Large intestine (tissue), 3 donors: ENCODE data around the gene IL2RA. TPM values are rescaled to one million over a fixed set of nuclear protein-coding genes. Genes with fewer than 3 reads are reported as not detected.

Experiments used
- DNase-seq, 2 donors: peaks; one replicate each; pipeline versions ENCODE4 v3.0.0 to v3.0.0-alpha.2; 2013
- H3K27ac ChIP-seq: one replicate; pipeline ENCODE4 v1.5.1; 2013; ENCODE audit warnings: low read length
- H3K27me3 ChIP-seq: 2 replicates; pipeline ENCODE4 v1.6.1; 2013; ENCODE audit warnings: low read length; ENCODE audit not compliant: control insufficient read depth, insufficient read depth
- H3K36me3 ChIP-seq: 2 replicates; pipeline ENCODE4 v1.6.1; 2013; ENCODE audit warnings: low read length; ENCODE audit not compliant: control insufficient read depth, insufficient read depth
- H3K4me1 ChIP-seq: one replicate; pipeline ENCODE4 v1.6.1; 2013; ENCODE audit warnings: low read length; ENCODE audit not compliant: control insufficient read depth, insufficient read depth
- H3K4me3 ChIP-seq: one replicate; pipeline ENCODE4 v1.5.1; 2013; ENCODE audit warnings: low read length
- H3K9me3 ChIP-seq: one replicate; pipeline ENCODE4 v1.6.1; 2013; ENCODE audit warnings: mild to moderate bottlenecking, low read depth, low read length, moderate library complexity; ENCODE audit not compliant: control insufficient read depth
- WGBS: methylation state at CpG from one replicate; pipeline ENCODE4 v1.1.5; 2013; ENCODE audit warnings: low lambda C conversion rate; ENCODE audit not compliant: insufficient coverage; 5-methylcytosine and 5-hydroxymethylcytosine counted together
- polyA plus RNA-seq: library from polyadenylated mRNA; unstranded; fragments of 120-200 nt; gene quantifications from one replicate; pipeline ENCODE4 v1.2.1, GENCODE V29; 2013

Gene IL2RA
- polyA plus RNA-seq, 1 donor = 0.52 TPM

- H3K4me1 ChIP-seq = no peaks in the 10 kb centered on the region
- no peaks in the 10 kb centered on the region for H3K36me3 ChIP-seq
- H3K27ac ChIP-seq = no peak overlapping the region
- peaks cover 12% of the 10 kb centered on the region for H3K27me3 ChIP-seq
- H3K4me3 ChIP-seq = no peak overlapping the region
- no peaks in the 10 kb centered on the region for H3K9me3 ChIP-seq
- WGBS = no CpG with 5 or more reads among the region's 5 CpGs
- DNase-seq = no peak
Measured at GRCh38 chr10:5985029-5985428, 77.1 kb downstream of the IL2RA start.

GRCh38 chr10:5983774-5984173, 78.4 kb downstream of the IL2RA start:
- no peaks in the 10 kb centered on the region for H3K36me3 ChIP-seq
- peaks cover 15% of the 10 kb centered on the region for H3K27me3 ChIP-seq
- peak in 1 of 2 donors; percentile 8 for DNase-seq
- no peaks in the 10 kb centered on the region for H3K4me1 ChIP-seq
- no CpG with 5 or more reads among the region's 9 CpGs for WGBS
- H3K9me3 ChIP-seq = no peaks in the 10 kb centered on the region
- no peak overlapping the region for H3K4me3 ChIP-seq
- H3K27ac ChIP-seq = no peak overlapping the region

GRCh38 chr10:5981529-5981928, 80.6 kb downstream of the IL2RA start:
- no peak overlapping the region for H3K27ac ChIP-seq
- no peaks in the 10 kb centered on the region for H3K36me3 ChIP-seq
- peaks cover 19% of the 10 kb centered on the region for H3K27me3 ChIP-seq
- no peak overlapping the region for H3K4me3 ChIP-seq
- no peak for DNase-seq
- H3K4me1 ChIP-seq = peaks cover 4% of the 10 kb centered on the region
- H3K9me3 ChIP-seq = no peaks in the 10 kb centered on the region
- no CpG with 5 or more reads among the region's 9 CpGs for WGBS

- H3K36me3 ChIP-seq = no peaks in the 10 kb centered on the region
- H3K4me1 ChIP-seq = peaks cover 11% of the 10 kb centered on the region
- H3K9me3 ChIP-seq = no peaks in the 10 kb centered on the region
- no peak for DNase-seq
- H3K27me3 ChIP-seq = peaks cover 11% of the 10 kb centered on the region
- peak overlapping the region; percentile 84 for H3K4me3 ChIP-seq
- H3K27ac ChIP-seq = no peak overlapping the region
- no CpG with 5 or more reads among the region's 6 CpGs for WGBS
Measured at GRCh38 chr10:5978230-5978489, 84.0 kb downstream of the IL2RA start.

- Histone ChIP-seq H3K27me3 (peaks cover 11% of the 10 kb centered on the region), H3K36me3 (no peaks in the 10 kb centered on the region), H3K4me1 (peaks cover 11% of the 10 kb centered on the region), H3K27ac (peak within 1 kb of the TSS; percentile 74), H3K9me3 (no peaks in the 10 kb centered on the region), H3K4me3 (peak within 1 kb of the TSS; percentile 84)
- no CpG with 5 or more reads among the region's 80 CpGs for WGBS
- DNase-seq = peak; percentile 67 to 90
Measured at GRCh38 chr10:5977471-5978229, 84.5 kb downstream of the IL2RA start, which contains the start of gene IL15RA. IL15RA (minus strand) TSS chr10:5977543; CDS start chr10:5977492, 51 bp downstream.

GRCh38 chr10:5976512-5977470, 85.4 kb downstream of the IL2RA start:
- WGBS = no CpG with 5 or more reads among the region's 82 CpGs
- peak in 1 of 2 donors; percentile 76 for DNase-seq
- Histone ChIP-seq H3K4me1 (peaks cover 13% of the 10 kb centered on the region), H3K27me3 (peaks cover 11% of the 10 kb centered on the region), H3K4me3 (peak overlapping the region; percentile 84), H3K27ac (peak overlapping the region; percentile 74), H3K9me3 (no peaks in the 10 kb centered on the region), H3K36me3 (no peaks in the 10 kb centered on the region)

- peak in 1 of 2 donors; percentile 56 for DNase-seq
- Histone ChIP-seq H3K4me3 (peak overlapping the region; percentile 84), H3K9me3 (no peaks in the 10 kb centered on the region), H3K27me3 (peaks cover 11% of the 10 kb centered on the region), H3K36me3 (no peaks in the 10 kb centered on the region), H3K4me1 (peaks cover 17% of the 10 kb centered on the region), H3K27ac (peak overlapping the region; percentile 21)
- WGBS = no CpG with 5 or more reads among the region's 20 CpGs
Measured at GRCh38 chr10:5975641-5976473, 86.3 kb downstream of the IL2RA start.

GRCh38 chr10:5973069-5973468, 89.1 kb downstream of the IL2RA start:
- Histone ChIP-seq H3K36me3 (no peaks in the 10 kb centered on the region), H3K4me1 (peaks cover 14% of the 10 kb centered on the region), H3K9me3 (no peaks in the 10 kb centered on the region), H3K27ac (no peak overlapping the region), H3K4me3 (no peak overlapping the region), H3K27me3 (peaks cover under 1% of the 10 kb centered on the region)
- DNase-seq = no peak
- 100% methylated on average over 1 of the region's 4 CpGs for WGBS

- peaks cover 14% of the 10 kb centered on the region for H3K4me1 ChIP-seq
Measured at GRCh38 chr10:5971886-5972285, 90.3 kb downstream of the IL2RA start.

GRCh38 chr10:5971315-5971832, 90.8 kb downstream of the IL2RA start:
- WGBS = 0% methylated on average over 1 of the region's 8 CpGs
- peaks cover 13% of the 10 kb centered on the region for H3K4me1 ChIP-seq

More at GRCh38 chr10:5971886-5972285, 90.3 kb downstream of the IL2RA start:
- no peak overlapping the region for H3K4me3 ChIP-seq
- WGBS = no CpG with 5 or more reads among the region's 4 CpGs
- no peaks in the 10 kb centered on the region for H3K27me3 ChIP-seq
- H3K36me3 ChIP-seq = no peaks in the 10 kb centered on the region
- no peaks in the 10 kb centered on the region for H3K9me3 ChIP-seq
- DNase-seq = no peak
- no peak overlapping the region for H3K27ac ChIP-seq

More at GRCh38 chr10:5971315-5971832, 90.8 kb downstream of the IL2RA start:
- H3K27me3 ChIP-seq = no peaks in the 10 kb centered on the region
- peak; percentile 67 to 82 for DNase-seq
- H3K4me3 ChIP-seq = no peak overlapping the region
- H3K9me3 ChIP-seq = no peaks in the 10 kb centered on the region
- H3K36me3 ChIP-seq = no peaks in the 10 kb centered on the region
- H3K27ac ChIP-seq = peak overlapping the region; percentile 9
